Cardiac septum (tissue), 1 donor: ENCODE measurements around the gene OCLN. TPM values are rescaled to one million over a fixed set of nuclear protein-coding genes. Genes with fewer than 3 reads are reported as not detected.
"Not testable (repeated sequence)": the region's sequence is repeated elsewhere in the genome, so short reads cannot be mapped to it uniquely, and the experiment has no call there.

Experiments used
- DNase-seq: peaks from one replicate; pipeline ENCODE4 v3.0.0-alpha.2; 2020; ENCODE audit warnings: low spot score
- intact Hi-C: fragments of 100-400 bp; cut with DNase I; formaldehyde crosslinking; loops from one replicate; pipeline ENCODE4 v1.14.0; 2022
- long read RNA-seq: library from polyadenylated mRNA; unstranded; transcript quantifications from one replicate; pipeline ENCODE4 v2.0.0, GENCODE V29; 2021
- total RNA-seq: library from RNA; stranded (reverse); fragmentation: NEBNext Ultra II Directional; extraction: Animal tissue kit (Norgen Biotek cat#: 25700); gene quantifications from one replicate; pipeline ENCODE4 v1.2.1, GENCODE V29; 2021
- donor health status: DM: no; HTN: no; CAD: no.

Gene OCLN, protein sequence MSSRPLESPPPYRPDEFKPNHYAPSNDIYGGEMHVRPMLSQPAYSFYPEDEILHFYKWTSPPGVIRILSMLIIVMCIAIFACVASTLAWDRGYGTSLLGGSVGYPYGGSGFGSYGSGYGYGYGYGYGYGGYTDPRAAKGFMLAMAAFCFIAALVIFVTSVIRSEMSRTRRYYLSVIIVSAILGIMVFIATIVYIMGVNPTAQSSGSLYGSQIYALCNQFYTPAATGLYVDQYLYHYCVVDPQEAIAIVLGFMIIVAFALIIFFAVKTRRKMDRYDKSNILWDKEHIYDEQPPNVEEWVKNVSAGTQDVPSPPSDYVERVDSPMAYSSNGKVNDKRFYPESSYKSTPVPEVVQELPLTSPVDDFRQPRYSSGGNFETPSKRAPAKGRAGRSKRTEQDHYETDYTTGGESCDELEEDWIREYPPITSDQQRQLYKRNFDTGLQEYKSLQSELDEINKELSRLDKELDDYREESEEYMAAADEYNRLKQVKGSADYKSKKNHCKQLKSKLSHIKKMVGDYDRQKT
- 0.51 TPM for total RNA-seq
- long read RNA-seq, full-length matches to known transcripts, result 1 of 1 reads
- long read RNA-seq, partial matches to known transcripts, result 0 of 1 reads
- long read RNA-seq, other reads (novel, unspliced or antisense), result 0 of 1 reads

DNA sequence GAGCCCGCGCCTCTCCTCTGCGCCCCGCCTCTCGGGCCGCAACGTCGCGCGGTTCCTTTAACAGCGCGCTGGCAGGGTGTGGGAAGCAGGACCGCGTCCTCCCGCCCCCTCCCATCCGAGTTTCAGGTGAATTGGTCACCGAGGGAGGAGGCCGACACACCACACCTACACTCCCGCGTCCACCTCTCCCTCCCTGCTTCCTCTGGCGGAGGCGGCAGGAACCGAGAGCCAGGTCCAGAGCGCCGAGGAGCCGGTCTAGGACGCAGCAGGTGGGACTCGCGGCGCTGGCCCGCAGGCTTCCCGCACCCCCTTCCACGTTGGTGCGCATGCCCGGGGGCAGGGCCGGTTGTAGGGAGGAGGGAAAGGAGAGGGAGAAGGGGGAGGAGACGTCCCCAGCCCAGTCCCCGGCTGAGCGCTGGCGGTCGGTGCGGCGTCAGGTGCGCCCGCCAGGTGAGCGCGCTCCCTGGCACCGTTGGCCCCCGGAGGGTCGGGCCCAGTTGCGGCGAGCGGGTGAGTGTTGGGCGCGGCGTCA is at the start of gene OCLN:
Gene OCLN, plus strand, starts transcription at position 400 of the 532 bp plus-strand sequence. CDS start 11,455 bp downstream, outside the sequence.
- DNase-seq, result no peak
- intact Hi-C loops, result no loop called here

DNA sequence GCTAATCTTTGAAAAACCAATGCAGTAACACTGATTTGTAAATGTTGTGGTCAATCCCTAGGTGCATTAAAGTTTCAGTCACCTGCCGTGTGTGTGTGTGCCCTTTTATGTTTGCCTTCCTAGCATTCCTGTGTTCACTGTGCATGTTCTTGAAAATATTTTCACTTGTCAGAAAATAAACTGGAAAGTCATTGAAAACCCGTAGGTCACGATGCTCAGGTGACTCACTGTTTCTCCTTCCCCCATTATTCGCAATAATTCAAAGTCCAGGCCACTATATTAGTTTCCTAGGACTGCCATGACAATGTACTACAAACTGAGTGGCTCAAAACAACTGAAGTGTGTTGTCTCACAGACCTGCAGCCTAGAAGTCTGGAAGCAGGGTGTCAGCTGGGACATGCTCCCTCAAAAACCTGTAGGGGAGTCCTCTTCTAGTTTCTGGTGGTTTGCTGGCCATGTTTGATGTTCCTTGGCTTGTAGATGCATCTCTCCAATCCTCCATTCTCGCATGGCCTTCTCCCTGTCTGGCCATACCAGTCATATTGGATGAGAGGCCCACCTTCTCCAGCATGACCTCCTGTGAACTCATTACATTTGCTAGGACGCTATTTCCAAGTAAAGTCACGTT is 48.3 kb upstream of the OCLN start:
- no peak for DNase-seq
- intact Hi-C loops, result no loop called here

DNA sequence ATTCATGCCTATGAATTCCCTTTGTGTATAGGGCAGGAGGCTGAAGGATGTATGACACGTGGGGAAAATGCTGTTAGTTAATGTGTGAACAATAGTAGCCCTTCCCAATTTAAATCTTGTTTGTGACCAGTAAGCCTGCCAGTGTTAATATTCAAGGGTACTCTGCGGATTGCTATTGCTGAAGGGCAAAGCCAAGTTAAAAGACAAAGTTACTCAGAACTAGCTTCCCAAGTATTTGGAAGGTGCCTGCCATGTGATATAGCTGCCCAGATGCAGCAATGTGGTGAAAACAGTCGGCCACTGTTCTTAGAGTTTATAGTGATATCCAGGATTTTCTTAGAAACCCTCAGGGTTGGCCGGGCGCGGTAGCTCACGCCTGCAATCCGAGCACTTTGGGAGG is 43.1 kb upstream of the OCLN start:
- intact Hi-C loops, result no loop called here

DNA sequence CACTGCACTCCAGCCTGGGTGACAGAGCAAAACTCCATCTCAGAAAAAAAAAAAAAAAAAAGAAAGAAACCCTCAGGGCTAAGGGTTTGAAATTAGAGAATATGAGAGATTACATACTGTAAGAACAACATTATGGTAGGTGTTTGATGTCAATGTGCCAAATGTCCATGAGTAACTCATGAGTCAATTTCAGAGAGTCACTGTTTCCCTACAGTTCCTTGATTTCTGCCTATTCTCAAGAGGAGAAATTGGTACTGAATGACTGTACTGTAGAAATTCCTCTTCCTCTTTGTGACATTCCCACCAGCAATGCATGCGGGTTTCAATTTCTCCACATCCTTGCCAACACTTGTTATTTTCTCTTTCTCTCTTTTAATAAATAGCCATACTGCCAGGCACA is 42.5 kb upstream of the OCLN start:
- intact Hi-C loops, result no loop called here
- DNase-seq, result no peak

More for the DNA sequence above, 43.1 kb upstream of the OCLN start:
- no peak for DNase-seq

DNA sequence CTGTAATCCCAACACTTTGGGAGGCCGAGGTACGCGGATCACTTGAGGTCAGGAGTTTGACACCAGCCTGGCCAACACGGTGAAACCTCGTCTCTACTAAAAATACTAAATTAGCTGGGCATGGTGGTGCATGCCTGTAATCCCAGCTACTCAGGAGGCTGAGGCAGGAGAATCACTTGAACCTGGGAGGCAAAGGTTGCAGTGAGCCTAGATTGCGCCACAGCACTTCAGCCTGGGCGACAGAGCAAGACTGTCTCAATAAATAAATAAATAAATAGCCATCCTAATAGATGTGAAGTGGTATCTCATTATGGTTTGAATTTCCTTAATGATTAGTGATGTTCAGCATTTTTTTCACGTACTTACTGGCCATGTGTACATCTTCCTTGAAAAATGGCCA is 42.1 kb upstream of the OCLN start:
- intact Hi-C loops, DNase-seq: not testable (repeated sequence)

DNA sequence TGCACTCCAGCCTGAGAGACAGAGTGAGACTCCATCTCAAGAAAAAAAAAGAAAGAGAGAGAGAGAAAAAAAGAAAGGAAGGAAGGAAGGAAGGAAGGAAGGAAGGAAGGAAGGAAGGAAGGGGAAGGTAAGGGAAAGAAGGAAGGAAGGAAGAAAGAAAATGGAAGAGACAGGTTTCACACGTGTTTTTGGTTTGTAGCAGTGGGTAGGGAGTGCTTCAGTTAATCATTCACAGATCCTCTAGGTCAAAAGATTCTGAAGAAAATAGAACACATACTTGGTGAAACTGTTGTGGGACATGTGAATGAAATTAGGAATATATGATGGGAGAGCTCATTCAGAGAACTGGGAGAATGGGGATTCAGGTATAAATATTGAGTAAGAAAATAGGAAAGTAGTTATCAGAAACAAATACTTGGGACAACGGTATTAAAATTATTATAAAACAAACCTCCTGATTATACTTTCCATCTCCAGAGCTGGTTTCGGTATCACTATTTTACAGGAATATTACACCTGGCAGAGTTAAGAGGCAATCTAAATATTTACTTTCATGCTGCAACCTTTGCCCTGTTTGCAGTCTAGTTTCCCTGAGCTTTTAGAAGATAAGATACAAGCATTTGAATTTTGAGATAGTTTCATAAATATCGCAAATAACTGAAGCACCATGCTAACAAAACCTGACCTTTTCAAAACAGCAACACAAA is 40.5 kb upstream of the OCLN start:
- no peak for DNase-seq
- intact Hi-C loops, result no loop called here

DNA sequence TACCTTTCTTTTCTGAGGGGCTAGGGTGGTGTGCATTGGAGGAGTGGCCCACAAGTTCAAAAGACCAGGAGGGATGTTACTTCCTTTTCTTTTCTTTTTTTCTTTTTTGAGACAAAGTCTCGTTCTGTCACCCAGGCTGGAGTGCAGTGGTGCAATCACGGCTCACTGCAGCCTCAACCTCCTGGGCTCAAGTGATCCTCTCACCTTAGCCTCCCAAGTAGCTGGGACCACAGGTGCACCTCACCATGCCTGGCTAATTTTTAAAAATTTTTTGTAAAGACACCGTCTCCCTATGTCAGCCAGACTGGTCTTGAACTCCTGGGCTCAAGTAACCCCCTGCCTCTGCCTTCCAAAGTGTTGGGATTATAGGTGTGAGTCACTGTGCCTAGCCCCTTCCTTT is 39.1 kb upstream of the OCLN start:
- intact Hi-C loops, DNase-seq: not testable (repeated sequence)

DNA sequence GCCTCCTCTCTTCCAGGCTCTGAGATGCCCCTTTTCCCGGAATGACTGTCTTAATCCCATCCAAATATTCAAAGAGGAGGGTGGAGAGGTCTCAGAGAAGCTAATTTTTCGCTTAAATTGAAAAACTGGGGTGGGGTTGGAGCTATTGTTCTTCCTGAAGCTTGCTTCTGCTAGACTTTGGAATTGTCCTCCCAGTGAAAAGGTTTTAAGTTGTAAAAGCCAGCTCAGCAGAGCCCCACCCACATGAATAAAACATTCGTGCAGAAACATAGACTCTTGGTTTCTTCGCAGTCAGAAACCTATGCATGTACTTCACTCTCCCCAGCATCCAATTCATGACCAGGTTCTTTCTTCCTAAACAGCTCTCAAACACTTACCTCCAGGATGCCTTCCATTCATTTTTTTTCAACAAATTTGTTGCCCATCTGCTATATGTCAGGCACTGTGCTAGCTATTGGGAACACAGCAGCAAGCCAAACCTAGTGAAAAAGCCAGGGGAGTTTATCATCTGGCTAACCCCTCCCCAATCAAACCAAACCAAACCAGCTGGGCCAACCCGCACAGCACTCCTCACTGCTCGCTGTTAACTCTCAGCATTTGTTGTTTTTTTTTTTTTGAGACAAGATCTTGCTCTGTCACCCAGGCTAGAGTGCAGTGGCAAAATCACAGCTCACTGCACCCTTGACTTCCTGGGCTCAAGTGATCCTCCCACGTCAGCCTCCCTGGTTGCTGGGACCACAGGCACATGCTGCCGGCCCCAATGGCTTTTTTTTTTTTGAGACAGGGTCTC is 37.9 kb upstream of the OCLN start:
- DNase-seq, result no peak
- intact Hi-C loops, result no loop called here

DNA sequence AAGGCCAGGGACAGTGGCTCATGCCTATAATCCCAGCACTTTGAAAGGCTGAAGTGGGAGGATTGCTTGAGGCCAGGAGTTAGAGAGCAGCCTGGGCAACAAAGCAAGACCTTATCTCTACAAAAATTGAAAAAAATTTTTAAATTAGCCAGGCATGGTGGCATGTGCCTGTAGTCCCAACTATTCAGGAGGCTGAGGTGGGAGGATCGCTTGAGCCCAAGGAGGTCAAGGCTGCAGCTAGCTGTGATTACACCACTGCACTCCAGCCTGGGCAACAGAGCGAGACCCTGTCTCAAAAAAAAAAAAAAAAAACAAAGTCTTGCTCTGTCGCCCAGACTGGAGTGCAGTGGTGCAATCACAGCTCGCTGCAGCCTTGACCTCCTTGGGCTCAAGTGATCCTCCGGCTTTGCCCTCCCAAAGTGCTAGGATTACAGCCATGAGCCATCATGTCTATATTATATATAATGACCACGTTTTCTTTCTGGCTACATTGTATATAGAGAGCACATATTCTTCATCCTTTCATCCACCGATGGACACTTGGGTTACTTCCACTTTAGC is 37.1 kb upstream of the OCLN start:
- DNase-seq, intact Hi-C loops: not testable (repeated sequence)

DNA sequence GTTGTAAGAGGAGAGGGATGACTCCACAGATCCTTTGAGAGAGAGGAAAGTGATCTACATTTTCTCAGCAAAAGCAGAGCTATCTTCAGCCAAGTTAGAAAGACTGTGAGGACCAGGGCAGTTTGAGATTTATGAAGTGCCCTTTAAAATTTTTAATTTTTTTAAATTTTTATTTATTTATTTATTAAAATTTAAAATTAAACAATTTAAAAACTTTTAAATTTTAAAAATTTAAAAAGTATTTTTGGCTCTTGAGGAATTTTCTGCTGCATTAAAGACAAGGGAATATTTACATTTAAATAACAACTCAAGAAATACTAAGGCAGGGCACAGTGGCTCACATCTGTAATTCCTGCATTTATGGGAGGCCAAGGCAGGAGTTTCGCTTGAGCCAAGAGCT is 30.4 kb upstream of the OCLN start:
- intact Hi-C loops, result no loop called here
- no peak for DNase-seq

DNA sequence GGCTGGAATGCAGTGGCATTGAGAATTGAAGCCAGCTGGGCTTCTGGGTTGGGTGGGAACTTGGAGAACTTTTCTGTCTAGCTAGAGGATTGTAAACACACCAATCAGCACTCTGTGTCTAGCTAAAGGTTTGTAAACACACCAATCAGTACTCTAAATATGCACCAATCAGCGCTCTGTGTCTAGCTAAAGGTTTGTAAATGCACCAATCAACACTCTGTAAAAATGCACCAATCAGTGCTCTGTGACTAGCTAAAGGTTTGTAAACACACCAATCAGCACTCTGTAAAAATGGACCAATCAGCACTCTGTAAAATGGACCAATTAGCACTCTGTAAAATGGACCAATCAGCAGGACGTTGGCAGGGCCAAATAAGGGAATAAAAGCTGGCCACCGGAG is 26.2 kb upstream of the OCLN start:
- DNase-seq, intact Hi-C loops: not testable (repeated sequence)

DNA sequence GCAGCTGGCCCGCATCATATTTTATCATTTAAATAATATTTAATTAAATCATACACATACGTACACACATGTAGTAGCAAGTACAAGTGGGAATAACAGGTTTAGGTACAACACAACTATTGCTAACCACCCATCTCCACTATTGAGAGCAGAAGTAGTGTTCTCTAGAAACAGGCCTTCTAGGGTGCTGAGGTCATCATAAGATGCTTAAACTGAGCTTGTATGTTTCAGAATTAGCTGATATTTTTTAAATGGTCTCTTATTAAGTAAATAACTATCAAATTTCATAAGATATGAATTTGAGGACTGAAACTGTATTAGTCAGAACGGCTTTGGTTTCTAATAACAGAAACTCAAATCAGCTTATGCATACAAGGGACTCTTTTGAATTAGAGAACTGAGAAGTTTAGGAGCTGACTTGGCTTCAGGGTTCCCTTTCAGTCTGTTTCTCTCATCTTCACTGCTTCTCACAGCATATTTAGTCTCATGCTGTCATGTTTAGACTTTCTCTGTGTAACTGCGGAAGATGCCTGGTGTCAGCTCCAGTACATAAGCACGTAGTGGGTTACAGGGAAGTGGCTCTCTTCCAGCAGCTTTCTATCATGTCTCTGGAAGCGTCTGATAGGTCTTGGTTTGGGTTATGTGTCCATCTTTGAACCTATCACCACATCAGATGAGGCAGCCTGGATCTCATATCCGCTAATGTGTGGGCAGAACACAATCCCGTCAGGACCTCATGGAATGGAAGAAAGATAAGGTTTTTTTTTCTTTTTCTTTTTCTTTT is 25.0 kb upstream of the OCLN start:
- intact Hi-C loops, result no loop called here
- DNase-seq, result no peak

DNA sequence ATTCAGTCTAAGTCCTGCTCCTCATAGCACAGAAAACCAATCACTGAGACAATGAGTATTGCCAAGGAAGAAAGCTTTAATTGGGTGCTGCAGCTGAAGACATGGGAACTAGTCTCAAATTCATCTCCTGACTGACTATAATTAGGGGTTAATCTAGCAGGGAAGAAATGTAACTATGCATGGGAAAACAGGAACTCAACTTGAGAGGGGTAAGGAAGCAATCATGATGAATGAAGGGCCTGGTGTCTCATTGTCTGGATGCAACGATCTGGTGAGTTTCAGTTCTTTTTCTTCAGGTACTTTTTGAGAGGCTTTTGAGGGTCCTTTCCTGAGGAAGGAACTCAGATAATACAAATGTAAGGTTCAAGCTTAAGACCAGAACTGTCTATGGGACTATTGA is 24.0 kb upstream of the OCLN start:
- intact Hi-C loops, result no loop called here
- DNase-seq, result no peak

DNA sequence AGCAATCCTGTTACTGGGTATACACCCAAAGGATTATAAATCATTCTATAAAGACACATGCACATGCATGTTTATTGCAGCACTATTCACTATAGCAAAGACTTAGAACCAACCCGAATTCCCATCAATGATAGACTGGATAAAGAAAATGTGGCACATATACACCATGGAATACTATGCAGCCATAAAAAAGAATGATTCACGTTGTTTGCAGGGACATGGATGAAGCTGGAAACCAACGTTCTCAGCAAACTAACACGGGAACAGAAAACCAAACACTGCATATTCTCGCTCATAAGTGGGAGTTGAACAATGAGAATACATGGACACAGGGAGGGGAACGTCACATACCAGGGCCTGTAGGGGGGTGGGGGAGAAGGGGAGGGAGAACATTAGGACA is 21.1 kb upstream of the OCLN start:
- DNase-seq, intact Hi-C loops: not testable (repeated sequence)

DNA sequence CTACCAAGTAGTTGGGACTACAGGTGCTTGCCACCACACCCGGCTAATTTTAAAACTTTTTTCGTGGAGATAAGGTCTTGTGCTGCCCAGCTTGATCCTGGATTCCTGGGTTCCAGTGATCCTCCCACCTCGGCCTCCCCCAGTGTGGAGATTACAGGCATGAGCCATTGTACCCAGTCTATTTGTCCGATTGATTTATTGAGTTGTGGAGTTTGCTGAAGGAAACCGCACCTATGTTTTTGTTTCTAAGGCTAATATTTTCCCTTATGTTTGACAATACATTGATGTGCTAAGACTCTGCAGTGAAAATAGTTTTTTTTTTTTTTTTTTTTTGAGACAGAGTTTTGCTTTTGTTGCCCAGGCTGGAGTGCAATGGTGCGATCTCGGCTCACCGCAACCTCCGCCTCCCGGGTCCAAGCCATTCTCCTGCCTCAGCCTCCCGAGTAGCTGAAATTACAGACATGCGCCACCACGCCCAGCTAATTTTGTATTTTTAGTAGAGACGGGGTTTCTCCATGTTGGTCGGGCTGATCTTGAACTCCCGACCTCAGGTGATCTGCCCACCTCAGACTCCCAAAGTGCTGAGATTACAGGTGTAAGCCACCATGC is 20.0 kb upstream of the OCLN start:
- intact Hi-C loops, result not testable (repeated sequence)

DNA sequence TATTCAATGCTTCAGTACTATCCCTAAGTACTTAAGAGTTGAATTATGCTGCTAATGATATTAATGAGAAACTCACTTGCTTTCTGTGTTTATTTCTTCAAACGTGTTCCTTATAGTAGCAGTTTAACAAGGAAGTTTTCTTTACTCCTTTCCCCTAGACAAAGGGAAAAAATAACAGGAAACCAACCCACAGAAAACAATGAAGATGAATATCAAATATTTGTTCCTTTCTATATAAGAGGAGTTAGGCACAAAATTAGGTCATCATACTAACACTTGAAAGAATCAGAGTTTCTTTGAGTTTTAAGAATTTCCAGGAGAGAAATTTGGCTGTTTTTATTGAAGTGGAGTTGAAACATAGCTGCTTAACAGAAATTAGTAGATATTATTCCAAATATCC is 15.4 kb upstream of the OCLN start:
- DNase-seq, result no peak
- intact Hi-C loops, result no loop called here

More for the DNA sequence above, 20.0 kb upstream of the OCLN start:
- DNase-seq, result not testable (repeated sequence)

DNA sequence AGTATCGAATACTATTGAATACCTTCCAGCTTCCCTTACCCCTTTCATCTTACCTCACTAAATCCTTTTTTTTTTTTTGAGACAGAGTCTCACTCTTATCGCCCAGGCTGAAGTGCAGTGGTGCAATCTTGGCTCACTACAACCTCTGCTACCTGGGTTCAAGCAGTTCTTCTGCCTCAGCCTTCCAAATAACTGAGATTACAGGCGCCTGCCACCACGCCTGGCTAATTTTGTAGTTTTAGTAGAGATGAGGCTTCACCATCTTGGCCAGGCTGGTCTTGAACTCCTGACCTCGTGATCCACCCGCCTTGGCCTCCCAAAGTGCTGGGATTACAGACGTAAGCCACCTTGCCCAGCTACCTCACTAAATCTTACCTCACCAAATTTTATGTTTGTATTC is 14.3 kb upstream of the OCLN start:
- DNase-seq, intact Hi-C loops: not testable (repeated sequence)

DNA sequence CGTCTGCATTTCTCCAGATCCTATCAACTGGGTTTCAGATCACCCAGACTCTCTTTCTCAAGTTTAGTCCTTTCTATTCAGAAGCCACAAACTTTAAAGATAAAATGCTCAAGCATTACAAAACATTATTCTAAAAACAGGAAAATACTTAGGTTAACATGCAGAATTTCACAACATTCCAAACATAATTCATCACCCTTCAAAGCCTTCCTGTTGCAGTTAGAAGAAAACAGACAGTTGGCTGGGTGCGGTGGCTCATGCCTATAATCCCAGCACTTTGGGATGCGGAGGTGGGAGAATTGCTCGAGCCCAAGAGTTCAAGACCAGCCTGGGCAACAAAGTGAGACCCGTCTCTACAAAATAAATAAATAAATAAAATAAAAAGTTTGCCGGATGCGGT is 7.7 kb upstream of the OCLN start:
- intact Hi-C loops, result no loop called here
- DNase-seq, result no peak
